Neural cell (in vitro differentiated cells): Measurements from ENCODE around the gene GSDME.

Experiments
- CTCF ChIP-seq: fragments of 450-650 bp; IDR thresholded peaks from 2 replicates; pipeline ENCODE4 v1.5.1; 2014; ENCODE audit warnings: antibody characterized with exemption, mild to moderate bottlenecking, moderate library complexity; ENCODE audit not compliant: poor library complexity, severe bottlenecking
- EP300 ChIP-seq: fragments of 450-650 bp; conservative IDR thresholded peaks from 2 replicates; pipeline ENCODE4 v1.6.1; 2014; ENCODE audit warnings: antibody characterized with exemption, mild to moderate bottlenecking, moderate library complexity; ENCODE audit not compliant: poor library complexity, severe bottlenecking
- EZH2 ChIP-seq: fragments of 200-600, 300-800 bp; shearing (Covaris generic), sonication (generic); IDR thresholded peaks from 2 replicates; pipeline ENCODE4 v1.6.1; 2014; ENCODE audit warnings: antibody characterized with exemption, low read length, borderline replicate concordance, mild to moderate bottlenecking; ENCODE audit not compliant: insufficient read depth, poor library complexity, severe bottlenecking
- POLR2AphosphoS5 ChIP-seq: IDR thresholded peaks from 2 replicates; pipeline ENCODE4 v1.6.1; 2012
- RAD21 ChIP-seq: fragments of 450-650 bp; conservative IDR thresholded peaks from 2 replicates; pipeline ENCODE4 v1.6.1; 2014; ENCODE audit warnings: antibody characterized with exemption, mild to moderate bottlenecking, moderate library complexity
- REST ChIP-seq: IDR thresholded peaks from 2 replicates; pipeline ENCODE4 v1.6.1; 2012; ENCODE audit warnings: borderline replicate concordance
- SMC3 ChIP-seq: fragments of 450-650 bp; conservative IDR thresholded peaks from 2 replicates; pipeline ENCODE4 v1.6.1; 2014; ENCODE audit warnings: antibody characterized with exemption, mild to moderate bottlenecking, moderate library complexity; ENCODE audit not compliant: poor library complexity
- TAF1 ChIP-seq: IDR thresholded peaks from 2 replicates; pipeline ENCODE4 v1.6.1; 2012; ENCODE audit warnings: low read depth

- no peak for TF ChIP-seq EP300
- no peak for TF ChIP-seq CTCF
- TF ChIP-seq TAF1, result no peak
- no peak for TF ChIP-seq POLR2AphosphoS5
- TF ChIP-seq REST, result no peak
- TF ChIP-seq EZH2, result no peak
- no peak for TF ChIP-seq SMC3
- no peak for TF ChIP-seq RAD21
Observed at GRCh38 chr7:24720283-24720682, 37.0 kb downstream of the GSDME start.
